IMR-90 (cell line): ENCODE measurements around the gene GNAI2. TPM values are rescaled to one million over a fixed set of nuclear protein-coding genes. Genes with fewer than 3 reads are reported as not detected.
"Not testable (repeated sequence)": the region's sequence is repeated elsewhere in the genome, so short reads cannot be mapped to it uniquely, and the experiment has no call there.

Experiments used
- ATAC-seq: fragments of 200-7000 bp; cut with Tn5 transposase; 2 replicates; pipeline ENCODE4 v1.9.1; 2020; ENCODE audit warnings: low read depth, mild to moderate bottlenecking, moderate library complexity
- BruUV-seq: library from RNA; stranded (reverse); fragments of 400-500 nt; replicated peaks from 2 replicates; lab custom pipeline; 2021; lab: Mats Ljungman, UMichigan
- CTCF ChIA-PET: fragments of 300-600 bp; formaldehyde crosslinking; extraction: SDS; loops from one replicate; lab custom pipeline; 2021; ENCODE audit warnings: antibody characterized with exemption; lab: Yijun Ruan, JAX
- POLR2A ChIA-PET: fragments of 300-600 bp; sonication (Branson Sonifier 250); formaldehyde crosslinking; loops from one replicate; lab custom pipeline; 2022; ENCODE audit warnings: antibody characterized with exemption; ENCODE audit not compliant: unreplicated experiment; lab: Charles Lee
- DNase-seq: peaks from one replicate; pipeline ENCODE4 v3.0.0; 2013
- H2AFZ ChIP-seq: replicated peaks from 2 replicates; pipeline ENCODE3; 2013; ENCODE audit warnings: low read length, mild to moderate bottlenecking; ENCODE audit not compliant: poor library complexity
- H2AK5ac ChIP-seq: 2 replicates; pipeline ENCODE4 v1.6.1; 2013; ENCODE audit warnings: low read depth, low read length, inconsistent platforms
- H2AK9ac ChIP-seq: replicated peaks from 2 replicates; pipeline ENCODE3; 2013; ENCODE audit warnings: mild to moderate bottlenecking, low read depth, low read length, moderate library complexity; ENCODE audit not compliant: poor library complexity
- H2BK120ac ChIP-seq: 2 replicates; pipeline ENCODE4 v1.6.1; 2013; ENCODE audit warnings: low read depth, low read length, inconsistent platforms
- H2BK15ac ChIP-seq: 3 replicates; pipeline ENCODE4 v1.6.1; 2013; ENCODE audit warnings: low read depth, low read length, inconsistent platforms
- H2BK20ac ChIP-seq: 2 replicates; pipeline ENCODE4 v1.6.1; 2013; ENCODE audit warnings: low read depth, mild to moderate bottlenecking, inconsistent platforms, low read length, moderate library complexity
- H2BK5ac ChIP-seq: 2 replicates; pipeline ENCODE4 v1.6.1; 2013; ENCODE audit warnings: mild to moderate bottlenecking, low read depth, low read length, inconsistent platforms; ENCODE audit not compliant: poor library complexity, severe bottlenecking
- H3K14ac ChIP-seq: replicated peaks from 2 replicates; pipeline ENCODE4 v1.6.1; 2013; ENCODE audit warnings: low read depth, low read length, inconsistent platforms
- H3K18ac ChIP-seq: 2 replicates; pipeline ENCODE4 v1.6.1; 2013; ENCODE audit warnings: low read depth, low read length, control low read depth
- H3K23ac ChIP-seq: 2 replicates; pipeline ENCODE4 v1.6.1; 2013; ENCODE audit warnings: low read depth, low read length, inconsistent platforms
- H3K27ac ChIP-seq: 2 replicates; pipeline ENCODE4 v1.5.1; 2013; ENCODE audit warnings: mild to moderate bottlenecking, control low read depth, low read length; ENCODE audit not compliant: insufficient read depth
- H3K27me3 ChIP-seq: 2 replicates; pipeline ENCODE4 v1.6.1; 2013; ENCODE audit warnings: low read length; ENCODE audit not compliant: control insufficient read depth, insufficient read depth
- H3K36me3 ChIP-seq: 2 replicates; pipeline ENCODE4 v1.6.1; 2013; ENCODE audit warnings: low read length, mixed read lengths; ENCODE audit not compliant: control insufficient read depth, insufficient read depth
- H3K4ac ChIP-seq: 2 replicates; pipeline ENCODE4 v1.6.1; 2013; ENCODE audit warnings: low read depth, low read length, inconsistent platforms
- H3K4me1 ChIP-seq: 2 replicates; pipeline ENCODE4 v1.6.1; 2013; ENCODE audit warnings: low read length, mixed read lengths; ENCODE audit not compliant: control insufficient read depth, insufficient read depth
- H3K4me2 ChIP-seq: 2 replicates; pipeline ENCODE4 v1.6.1; 2013; ENCODE audit warnings: low read depth, mild to moderate bottlenecking, control low read depth, low read length, moderate library complexity
- H3K4me3 ChIP-seq: 2 replicates; pipeline ENCODE4 v1.5.1; 2013; ENCODE audit warnings: low read depth, mild to moderate bottlenecking, control low read depth, low read length, moderate library complexity; ENCODE audit not compliant: insufficient read depth
- H3K56ac ChIP-seq: 2 replicates; pipeline ENCODE4 v1.6.1; 2013; ENCODE audit warnings: low read length, inconsistent platforms; ENCODE audit not compliant: insufficient read depth; ENCODE audit errors: extremely low read depth
- H3K79me1 ChIP-seq, 2 experiments: 2 replicates each; pipeline ENCODE4 v1.6.1; 2013; ENCODE audit warnings: low read length in 2 of 2, inconsistent platforms in 1 of 2, low read depth in 1 of 2
- H3K9ac ChIP-seq: 2 replicates; pipeline ENCODE4 v1.6.1; 2013; ENCODE audit warnings: low read depth, low read length, control low read depth
- H3K9me1 ChIP-seq: 2 replicates; pipeline ENCODE4 v1.6.1; 2013; ENCODE audit warnings: low read length, inconsistent platforms; ENCODE audit not compliant: insufficient read depth
- H3K9me3 ChIP-seq: 2 replicates; pipeline ENCODE4 v1.6.1; 2013; ENCODE audit warnings: low read length; ENCODE audit not compliant: control insufficient read depth, insufficient read depth
- H4K20me1 ChIP-seq: 2 replicates; pipeline ENCODE4 v1.6.1; 2013; ENCODE audit warnings: low read length, inconsistent platforms; ENCODE audit not compliant: insufficient read depth
- H4K5ac ChIP-seq: 2 replicates; pipeline ENCODE4 v1.6.1; 2013; ENCODE audit warnings: mild to moderate bottlenecking, low read depth, low read length, control low read depth
- H4K8ac ChIP-seq, 2 experiments: 2 replicates each; pipeline ENCODE4 v1.6.1; 2013; ENCODE audit warnings: low read depth in 2 of 2, low read length in 2 of 2, control low read depth in 1 of 2, inconsistent platforms in 1 of 2
- H4K91ac ChIP-seq: 2 replicates; pipeline ENCODE4 v1.6.1; 2013; ENCODE audit warnings: low read depth, low read length, inconsistent platforms; ENCODE audit not compliant: insufficient read depth
- BHLHE40 ChIP-seq: fragments of 150-350 bp; IDR thresholded peaks from 2 replicates; pipeline ENCODE4 v1.6.1; 2016; ENCODE audit warnings: mild to moderate bottlenecking, low read depth, low read length
- MAFK ChIP-seq: IDR thresholded peaks from 2 replicates; pipeline ENCODE4 v1.6.1; 2012; ENCODE audit warnings: low read depth, low read length, improper control_type of control experiment
- NFE2L2 ChIP-seq: fragments of 150-350 bp; IDR thresholded peaks from 2 replicates; pipeline ENCODE4 v1.6.1; 2016; ENCODE audit warnings: low read depth, mild to moderate bottlenecking, low read length
- RCOR1 ChIP-seq: IDR thresholded peaks from 2 replicates; pipeline ENCODE4 v1.6.1; 2012; ENCODE audit warnings: mild to moderate bottlenecking, low read length, improper control_type of control experiment; ENCODE audit not compliant: insufficient replicate concordance
- SMC3 ChIP-seq: fragments of 150-350 bp; IDR thresholded peaks from 2 replicates; pipeline ENCODE4 v1.6.1; 2016; ENCODE audit warnings: low read depth, mild to moderate bottlenecking, antibody characterized with exemption, low read length, moderate library complexity
- WGBS, 2 experiments: methylation state at CpG; one replicate each; pipeline versions ENCODE4 v1.1.5 to v1.1.7; 2013; ENCODE audit warnings: missing lambda C conversion rate in 2 of 2; ENCODE audit not compliant: insufficient read length in 1 of 2; ENCODE audit errors: extremely low coverage in 2 of 2; 5-methylcytosine and 5-hydroxymethylcytosine counted together
- dilution Hi-C: fragments of 300-500 bp; cut with HindIII; formaldehyde crosslinking; loops from one replicate; pipeline ENCODE4 v1.14.3; 2018; ENCODE audit warnings: low sequenced_read_pairs; ENCODE audit not compliant: unreplicated experiment
- in situ Hi-C: fragments of 300-500 bp; cut with MboI; formaldehyde crosslinking; loops from 3 replicates; pipeline ENCODE4 v1.14.3; 2019; ENCODE audit warnings: low sequenced_read_pairs, inconsistent platforms, mixed read lengths
- intact Hi-C: fragments of 100-400 bp; cut with micrococcal nuclease; formaldehyde crosslinking; loops from 2 replicates; pipeline ENCODE4 v1.10.0; 2022
- polyA plus RNA-seq, 3 experiments: library from polyadenylated mRNA; depleted of rRNA; stranded (reverse); fragments of >200 nt; gene quantifications; 2 replicates each; pipeline ENCODE4 v1.2.3, GENCODE V29; 2012; ENCODE audit warnings: low replicate concordance in 1 of 3
- total RNA-seq: library from RNA; depleted of rRNA; stranded (reverse); fragments of >200 nt; gene quantifications from 2 replicates; pipeline ENCODE4 v1.2.3, GENCODE V29; 2012

The GNAI2 gene
- total and polyA plus RNA-seq, 2 of the 4 experiments (the other 2 are of a cell fraction), result 867 to 1,079 TPM

- Histone ChIP-seq H3K9ac (no peak overlapping the region), H3K4me2 (no peak overlapping the region), H3K14ac (no peak overlapping the region), H3K9me3 (no peaks in the 10 kb centered on the region), H2BK120ac (no peak overlapping the region; the same call in 1 of the 2 replicates), H3K27ac (no peak overlapping the region), H4K8ac (no peak overlapping the region), H3K18ac (no peak overlapping the region), H3K36me3 (peaks cover 17% of the 10 kb centered on the region; the same call in 1 of the 2 replicates), H3K56ac (no peak overlapping the region), H2AK9ac (peak overlapping the region; percentile 68), H4K91ac (no peak overlapping the region; the same call in 1 of the 2 replicates), H2BK15ac (no peak overlapping the region), H4K5ac (no peak overlapping the region), H4K20me1 (no peaks in the 10 kb centered on the region), H3K4me3 (no peak overlapping the region), H2AFZ (no peak overlapping the region), H3K27me3 (no peaks in the 10 kb centered on the region), H3K79me1 (peaks cover 3 to 35% of the 10 kb centered on the region in 2 experiments; a peak in 3 of 4 replicates), H3K4ac (peak overlapping the region; percentile 23), H3K9me1 (peaks cover 24% of the 10 kb centered on the region), H2AK5ac (peak overlapping the region; percentile 78), H3K23ac (no peak overlapping the region), H2BK5ac (no peak overlapping the region), H2BK20ac (no peak overlapping the region), H3K4me1 (peaks cover 42% of the 10 kb centered on the region)
- POLR2A ChIA-PET, result no interaction called here
- in situ Hi-C loops, result loop anchor here (5.0 kb wide), 2 partner anchors 44 to 79 kb away; partner anchors contain the start of gene GNAT1
- dilution Hi-C loops, result no loop called here
- TSS peak; percentile 8 for BruUV-seq
- ATAC-seq, result no peak
- CTCF ChIA-PET, result interaction anchor here (2.2 kb wide), 1 partner anchor 11 kb away, joined by 7 read pairs; no protein-coding TSS in a partner anchor
- DNase-seq, result no peak
- no peak for TF ChIP-seq NFE2L2
- no peak for TF ChIP-seq BHLHE40
- TF ChIP-seq RCOR1, result no peak
- TF ChIP-seq SMC3, result no peak
- TF ChIP-seq MAFK, result no peak
- intact Hi-C loops, result no loop called here
- WGBS, 2 experiments, result no CpG with 5 or more reads among the region's 10 CpGs
Observed at GRCh38 chr3:50271314-50271936, 35.4 kb downstream of the GNAI2 start.

- BruUV-seq, H3K23ac ChIP-seq, H3K4me3 ChIP-seq, H3K9me3 ChIP-seq, H2BK15ac ChIP-seq, DNase-seq, POLR2A ChIA-PET, H3K4ac ChIP-seq, H4K91ac ChIP-seq, H3K14ac ChIP-seq, H2AK5ac ChIP-seq, dilution Hi-C loops, H3K27me3 ChIP-seq, H2AFZ ChIP-seq, H2BK120ac ChIP-seq, H4K8ac ChIP-seq, H3K4me2 ChIP-seq, H3K18ac ChIP-seq, ATAC-seq, H3K27ac ChIP-seq, H2BK5ac ChIP-seq, H2BK20ac ChIP-seq, H3K9ac ChIP-seq, H4K20me1 ChIP-seq, H3K56ac ChIP-seq, H4K5ac ChIP-seq, intact Hi-C loops, H2AK9ac ChIP-seq: not testable (repeated sequence)
- WGBS, 2 experiments, result no CpG with 5 or more reads among the region's 10 CpGs
- CTCF ChIA-PET, result interaction anchor here (0.6 kb wide), 1 partner anchor 76 kb away, joined by 3 read pairs; no protein-coding TSS in a partner anchor
- Histone ChIP-seq H3K79me1 (peaks cover 3 to 27% of the 10 kb centered on the region in 2 experiments; a peak in 3 of 4 replicates), H3K4me1 (peaks cover 34% of the 10 kb centered on the region), H3K36me3 (peaks cover 20% of the 10 kb centered on the region; the same call in 1 of the 2 replicates), H3K9me1 (peaks cover 19% of the 10 kb centered on the region)
- in situ Hi-C loops, result loop anchor here (5.0 kb wide), 2 partner anchors 45 to 80 kb away; partner anchors contain the start of gene GNAT1
Observed at GRCh38 chr3:50272538-50272910, 36.5 kb downstream of the GNAI2 start.
